Astrocyte (in vitro differentiated cells and primary cell): ENCODE results near the gene POU5F1. TPM values are rescaled to one million over a fixed set of nuclear protein-coding genes. Genes with fewer than 3 reads are reported as not detected.

Source experiments
- DNase-seq: peaks from one replicate; pipeline ENCODE4 v3.0.0-alpha.2; 2010; ENCODE audit warnings: low read depth
- FAIRE-seq: peaks from 2 replicates; lab custom pipeline; 2011; peaks lifted over from hg19 to GRCh38; lab: Jason Lieb, UNC
- H2AFZ ChIP-seq: 2 replicates; pipeline ENCODE4 v1.6.0; 2012; ENCODE audit warnings: low read depth, low read length, inconsistent platforms
- H3K27ac ChIP-seq: 2 replicates; pipeline ENCODE4 v1.5.1; 2011; ENCODE audit warnings: low read depth, low read length, inconsistent platforms
- H3K27me3 ChIP-seq: 2 replicates; pipeline ENCODE4 v1.6.0; 2011; ENCODE audit warnings: low read length, inconsistent platforms; ENCODE audit not compliant: insufficient read depth
- H3K36me3 ChIP-seq: 2 replicates; pipeline ENCODE4 v1.5.1; 2011; ENCODE audit warnings: low read length, inconsistent platforms; ENCODE audit not compliant: insufficient read depth
- H3K4me1 ChIP-seq: 2 replicates; pipeline ENCODE4 v1.5.1; 2011; ENCODE audit warnings: low read length, inconsistent platforms; ENCODE audit not compliant: insufficient read depth
- H3K4me2 ChIP-seq: 2 replicates; pipeline ENCODE4 v1.6.0; 2012; ENCODE audit warnings: low read length, inconsistent platforms
- H3K4me3 ChIP-seq: 2 replicates; pipeline ENCODE4 v1.5.1; 2011; ENCODE audit warnings: low read depth, mild to moderate bottlenecking, low read length, inconsistent platforms; ENCODE audit not compliant: insufficient read depth
- H3K79me2 ChIP-seq: 2 replicates; pipeline ENCODE4 v1.6.0; 2012; ENCODE audit warnings: mild to moderate bottlenecking, low read length, inconsistent platforms; ENCODE audit not compliant: insufficient read depth
- H3K9ac ChIP-seq: 2 replicates; pipeline ENCODE4 v1.6.0; 2012; ENCODE audit warnings: mild to moderate bottlenecking, low read length, inconsistent platforms
- H3K9me3 ChIP-seq: 2 replicates; pipeline ENCODE4 v1.5.1; 2012; ENCODE audit warnings: low read depth, mild to moderate bottlenecking, low read length, inconsistent platforms; ENCODE audit not compliant: insufficient read depth
- H4K20me1 ChIP-seq: 2 replicates; pipeline ENCODE4 v1.6.0; 2012; ENCODE audit warnings: low read length, inconsistent platforms; ENCODE audit not compliant: insufficient read depth
- H3K27ac Mint-ChIP-seq: one replicate; pipeline ENCODE4 v1.8.0; 2021; ENCODE audit warnings: mild to moderate bottlenecking, mixed read lengths; ENCODE audit not compliant: unreplicated experiment
- H3K27me3 Mint-ChIP-seq: one replicate; pipeline ENCODE4 v1.8.0; 2021; ENCODE audit warnings: low read depth, mixed read lengths; ENCODE audit not compliant: unreplicated experiment
- H3K36me3 Mint-ChIP-seq: one replicate; pipeline ENCODE4 v1.8.0; 2021; ENCODE audit warnings: low read depth, mixed read lengths; ENCODE audit not compliant: unreplicated experiment
- H3K4me1 Mint-ChIP-seq: one replicate; pipeline ENCODE4 v1.8.0; 2021; ENCODE audit warnings: low read depth, mixed read lengths; ENCODE audit not compliant: unreplicated experiment
- H3K4me3 Mint-ChIP-seq: one replicate; pipeline ENCODE4 v1.8.0; 2021; ENCODE audit warnings: mild to moderate bottlenecking, moderate library complexity, mixed read lengths; ENCODE audit not compliant: unreplicated experiment
- H3K9me3 Mint-ChIP-seq: one replicate; pipeline ENCODE4 v1.8.0; 2021; ENCODE audit warnings: mild to moderate bottlenecking, mixed read lengths; ENCODE audit not compliant: unreplicated experiment
- EZH2 ChIP-seq: IDR thresholded peaks from 2 replicates; pipeline ENCODE4 v1.6.1; 2012; ENCODE audit warnings: mild to moderate bottlenecking, low read length, inconsistent platforms; ENCODE audit not compliant: insufficient read depth
- total RNA-seq: library from RNA; stranded (reverse); gene quantifications from 2 replicates; pipeline ENCODE4 v1.2.1, GENCODE V29; 2021
- TF ChIP-seq, protein P1 (sequence below): IDR thresholded peaks from 2 replicates; pipeline ENCODE4 v1.5.1; 2011; ENCODE audit warnings: low read depth, mild to moderate bottlenecking, inconsistent platforms, low read length, moderate library complexity; ENCODE audit not compliant: insufficient read depth

Gene POU5F1
- total RNA-seq, 1 donor from 2014 or later: 5.4 TPM

DNA sequence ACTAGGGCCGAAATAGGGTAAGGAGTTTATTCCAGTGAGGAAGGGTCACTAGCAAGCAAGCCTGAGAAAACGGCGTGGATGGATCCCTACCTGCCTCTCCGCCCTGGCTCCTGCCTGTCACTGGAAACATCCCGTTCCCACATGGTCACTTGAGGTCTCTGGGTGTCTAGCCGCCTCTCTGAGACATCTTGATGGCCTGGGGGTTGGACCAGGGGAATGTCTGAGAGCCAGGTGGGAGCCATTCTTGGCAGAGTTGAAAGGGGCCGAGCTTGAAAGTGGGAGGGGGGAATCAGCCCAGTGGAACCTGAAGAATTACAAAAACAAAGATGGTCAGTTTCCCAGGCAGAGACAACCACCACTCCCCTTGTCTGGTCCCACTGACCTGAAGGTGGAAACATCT is 13.8 kb downstream of the POU5F1 start:
- no peaks in the 10 kb centered on the region for H3K27me3 ChIP-seq
- H3K4me3 ChIP-seq: no peak overlapping the region
- Mint-ChIP-seq H3K4me1 (peaks cover 2% of the 10 kb centered on the region), H3K27ac (no peak overlapping the region), H3K27me3 (no peaks in the 10 kb centered on the region), H3K9me3 (no peaks in the 10 kb centered on the region), H3K36me3 (peaks cover 4% of the 10 kb centered on the region), H3K4me3 (no peak overlapping the region)
- H2AFZ ChIP-seq: no peak overlapping the region
- H3K36me3 ChIP-seq: no peaks in the 10 kb centered on the region
- DNase-seq: no peak
- no peak overlapping the region for H3K27ac ChIP-seq
- no peak overlapping the region for H3K9ac ChIP-seq
- H3K4me2 ChIP-seq: no peak overlapping the region
- H3K4me1 ChIP-seq: peaks cover 13% of the 10 kb centered on the region
- TF ChIP-seq, protein P1, sequence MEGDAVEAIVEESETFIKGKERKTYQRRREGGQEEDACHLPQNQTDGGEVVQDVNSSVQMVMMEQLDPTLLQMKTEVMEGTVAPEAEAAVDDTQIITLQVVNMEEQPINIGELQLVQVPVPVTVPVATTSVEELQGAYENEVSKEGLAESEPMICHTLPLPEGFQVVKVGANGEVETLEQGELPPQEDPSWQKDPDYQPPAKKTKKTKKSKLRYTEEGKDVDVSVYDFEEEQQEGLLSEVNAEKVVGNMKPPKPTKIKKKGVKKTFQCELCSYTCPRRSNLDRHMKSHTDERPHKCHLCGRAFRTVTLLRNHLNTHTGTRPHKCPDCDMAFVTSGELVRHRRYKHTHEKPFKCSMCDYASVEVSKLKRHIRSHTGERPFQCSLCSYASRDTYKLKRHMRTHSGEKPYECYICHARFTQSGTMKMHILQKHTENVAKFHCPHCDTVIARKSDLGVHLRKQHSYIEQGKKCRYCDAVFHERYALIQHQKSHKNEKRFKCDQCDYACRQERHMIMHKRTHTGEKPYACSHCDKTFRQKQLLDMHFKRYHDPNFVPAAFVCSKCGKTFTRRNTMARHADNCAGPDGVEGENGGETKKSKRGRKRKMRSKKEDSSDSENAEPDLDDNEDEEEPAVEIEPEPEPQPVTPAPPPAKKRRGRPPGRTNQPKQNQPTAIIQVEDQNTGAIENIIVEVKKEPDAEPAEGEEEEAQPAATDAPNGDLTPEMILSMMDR: no peak
- TF ChIP-seq EZH2: no peak
- no peak for FAIRE-seq
- H3K79me2 ChIP-seq: peaks cover 16% of the 10 kb centered on the region
- no peaks in the 10 kb centered on the region for H4K20me1 ChIP-seq
- no peaks in the 10 kb centered on the region for H3K9me3 ChIP-seq

DNA sequence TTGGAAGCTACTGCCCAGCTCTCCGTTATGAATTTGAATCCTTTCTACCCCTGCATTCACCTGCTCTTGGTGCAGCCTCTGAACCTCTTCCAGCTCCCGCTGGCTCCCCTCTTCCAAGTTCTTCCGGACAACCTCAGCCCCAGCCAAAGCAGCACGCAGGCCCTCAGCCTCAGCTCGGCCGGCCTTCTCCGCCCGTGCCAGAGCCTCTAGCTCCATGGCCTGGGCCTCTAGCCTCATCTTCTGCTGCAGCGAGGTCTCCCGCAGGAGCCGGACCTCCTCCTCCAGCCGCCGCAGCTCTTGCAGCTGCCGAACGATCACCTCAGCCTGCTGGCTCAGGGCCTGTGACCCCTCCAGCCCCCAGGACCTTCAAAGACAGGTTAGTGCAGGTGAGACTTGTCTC is 16.0 kb downstream of the POU5F1 start:
- Histone ChIP-seq H3K4me2 (no peak overlapping the region), H3K79me2 (peaks cover 9% of the 10 kb centered on the region), H3K4me1 (peaks cover 8% of the 10 kb centered on the region), H3K9ac (no peak overlapping the region), H4K20me1 (no peaks in the 10 kb centered on the region), H3K4me3 (no peak overlapping the region), H3K36me3 (no peaks in the 10 kb centered on the region), H3K9me3 (no peaks in the 10 kb centered on the region), H3K27me3 (no peaks in the 10 kb centered on the region), H3K27ac (no peak overlapping the region), H2AFZ (no peak overlapping the region)
- no peak overlapping the region for H3K4me3 Mint-ChIP-seq
- no peak for TF ChIP-seq EZH2
- TF ChIP-seq, protein P1: no peak
- H3K4me1 Mint-ChIP-seq: peaks cover 2% of the 10 kb centered on the region
- FAIRE-seq (no peak), DNase-seq (no peak)
- H3K36me3 Mint-ChIP-seq: peaks cover 14% of the 10 kb centered on the region
- no peaks in the 10 kb centered on the region for H3K9me3 Mint-ChIP-seq
- H3K27ac Mint-ChIP-seq: no peak overlapping the region
- H3K27me3 Mint-ChIP-seq: no peaks in the 10 kb centered on the region

- no peak overlapping the region for H3K4me3 ChIP-seq
- H2AFZ ChIP-seq: no peak overlapping the region
- H3K27ac ChIP-seq: no peak overlapping the region
- no peak overlapping the region for H3K9ac ChIP-seq
- DNase-seq (no peak), FAIRE-seq (no peak)
- peaks cover 14% of the 10 kb centered on the region for H3K36me3 Mint-ChIP-seq
- H3K27me3 Mint-ChIP-seq: no peaks in the 10 kb centered on the region
- no peak overlapping the region for H3K27ac Mint-ChIP-seq
- H3K4me3 Mint-ChIP-seq: no peak overlapping the region
- H3K9me3 ChIP-seq: no peaks in the 10 kb centered on the region
- H3K4me1 Mint-ChIP-seq: no peaks in the 10 kb centered on the region
- H3K79me2 ChIP-seq: peaks cover 4% of the 10 kb centered on the region
- H3K27me3 ChIP-seq: no peaks in the 10 kb centered on the region
- no peaks in the 10 kb centered on the region for H3K36me3 ChIP-seq
- H3K9me3 Mint-ChIP-seq: no peaks in the 10 kb centered on the region
- H4K20me1 ChIP-seq: no peaks in the 10 kb centered on the region
- peaks cover 5% of the 10 kb centered on the region for H3K4me1 ChIP-seq
- no peak overlapping the region for H3K4me2 ChIP-seq
- TF ChIP-seq, protein P1: no peak
- TF ChIP-seq EZH2: no peak
Measured at GRCh38 chr6:31152781-31153180, 17.7 kb downstream of the POU5F1 start.
